ENCODE results near the gene SERPINI1.

Gene SERPINI1

DNA sequence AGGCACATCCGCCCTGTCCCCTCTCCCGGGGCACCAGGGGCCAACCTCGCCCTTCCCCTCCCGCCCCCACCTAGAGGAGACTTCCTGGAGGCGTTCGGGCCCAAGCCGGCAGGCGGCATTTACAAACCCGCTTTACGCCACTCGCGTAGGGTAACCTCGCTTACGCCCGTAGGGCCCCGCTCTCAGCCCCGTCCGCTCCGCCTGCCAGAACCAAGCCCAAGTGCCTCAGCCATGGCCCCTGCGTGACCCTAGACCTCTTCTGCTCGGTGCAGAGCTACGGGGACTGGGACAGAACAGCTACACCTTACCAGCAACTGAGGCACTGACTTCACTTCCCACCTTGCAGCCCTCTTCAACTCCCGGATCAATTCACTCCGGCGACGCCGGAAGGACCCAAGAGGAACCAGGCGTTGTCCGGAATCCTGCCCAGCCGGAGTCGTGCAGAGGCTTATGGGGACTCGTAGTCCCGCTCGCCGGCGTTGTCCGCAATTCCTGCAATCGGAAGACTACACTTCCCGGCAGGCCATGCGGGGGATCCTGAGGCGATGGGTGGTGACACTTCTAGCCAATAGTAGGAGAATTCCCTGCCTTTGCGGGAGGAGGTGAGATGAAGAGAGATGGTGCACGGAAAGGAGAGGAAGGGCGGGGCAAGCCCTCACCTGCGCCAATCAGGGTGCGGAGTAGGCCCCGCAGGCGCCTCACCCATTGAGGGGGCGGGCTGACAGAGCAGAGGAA, 856 bp upstream of the SERPINI1 start, which contains the start of gene PDCD10:
Gene PDCD10, minus strand, starts transcription at position 395 of the 735 bp plus-strand sequence. CDS start 14,735 bp downstream, outside the sequence.
- peak; percentile 100 for DNase-seq (ENCODE audit: low spot score)

DNA sequence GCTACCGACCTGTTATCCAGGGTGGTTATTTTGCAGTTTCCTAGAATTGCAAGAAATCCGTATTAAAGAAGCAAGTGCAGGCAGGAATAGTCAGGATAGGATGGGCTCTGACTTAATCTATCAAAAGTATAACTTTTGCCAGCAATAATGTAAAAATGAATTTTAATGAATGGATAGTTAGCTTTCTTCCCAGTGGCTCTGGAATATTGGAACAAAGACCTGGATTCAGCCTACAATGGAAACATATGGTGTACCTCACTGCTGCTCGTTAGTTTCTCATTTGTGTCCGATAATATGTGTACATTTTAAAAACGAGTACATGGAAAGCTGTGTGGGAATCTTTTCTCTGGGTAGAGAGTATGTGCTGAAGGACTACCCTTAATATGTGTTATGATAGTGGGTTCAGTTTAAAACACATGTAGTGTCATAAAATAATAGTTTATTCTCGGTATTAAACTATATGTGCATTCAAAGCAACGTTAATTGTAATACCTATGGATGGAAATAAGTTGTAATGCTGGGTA, 805 bp downstream of the SERPINI1 start:
- DNase-seq (ENCODE audit: low spot score) = peak; percentile 26

GRCh38 chr3:167736997-167737396, 1.5 kb downstream of the SERPINI1 start:
- no peak for DNase-seq (ENCODE audit: low spot score)

DNA sequence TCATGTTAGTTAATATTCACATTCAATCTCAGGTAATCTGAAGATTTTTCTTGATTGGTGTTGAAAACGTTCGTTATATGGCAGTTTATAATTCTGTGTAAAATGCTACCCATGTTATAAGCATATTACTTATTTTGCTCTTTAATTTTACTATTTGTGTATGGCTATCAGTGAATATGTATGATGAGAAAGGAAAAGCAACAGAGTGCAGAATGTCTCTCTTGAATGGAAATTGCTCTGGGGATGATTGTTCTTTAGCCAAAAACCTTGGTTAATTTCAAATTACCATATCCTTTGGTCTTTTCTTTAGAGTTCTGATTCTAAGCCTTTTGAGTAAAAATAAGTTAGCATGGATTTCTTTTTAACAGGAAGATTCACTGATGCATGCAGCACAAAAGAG, 2.5 kb downstream of the SERPINI1 start:
- DNase-seq (ENCODE audit: low spot score) = no peak

DNA sequence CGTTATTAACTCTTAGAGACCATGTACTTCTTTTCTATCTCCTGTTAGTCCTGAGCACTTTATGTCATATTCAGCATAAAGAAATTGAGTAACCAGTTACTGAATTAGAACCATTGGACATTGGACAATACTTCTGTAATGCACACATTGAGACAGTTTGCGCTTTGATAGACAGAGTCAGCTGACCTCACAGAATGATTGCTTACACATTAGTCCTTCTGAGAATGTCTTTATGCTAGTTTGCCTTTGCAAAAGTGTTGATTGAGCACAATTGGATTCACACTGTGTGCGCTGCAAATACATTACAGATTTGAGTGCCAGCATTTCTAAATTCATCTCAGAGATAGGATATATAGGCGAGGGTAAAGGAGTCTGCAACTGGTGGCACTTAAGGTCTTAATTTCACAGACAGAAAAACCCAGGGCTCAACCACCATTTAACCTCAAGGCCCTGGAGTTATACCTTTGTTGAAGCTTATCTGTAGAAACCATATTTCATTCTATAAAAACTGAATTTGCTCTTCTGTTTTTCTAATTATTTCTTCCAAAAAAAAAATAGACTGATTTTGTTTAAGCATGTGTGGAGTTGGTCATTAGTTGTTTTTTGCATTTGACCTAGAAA, 3.8 kb downstream of the SERPINI1 start:
- no peak for DNase-seq (ENCODE audit: low spot score)

DNA sequence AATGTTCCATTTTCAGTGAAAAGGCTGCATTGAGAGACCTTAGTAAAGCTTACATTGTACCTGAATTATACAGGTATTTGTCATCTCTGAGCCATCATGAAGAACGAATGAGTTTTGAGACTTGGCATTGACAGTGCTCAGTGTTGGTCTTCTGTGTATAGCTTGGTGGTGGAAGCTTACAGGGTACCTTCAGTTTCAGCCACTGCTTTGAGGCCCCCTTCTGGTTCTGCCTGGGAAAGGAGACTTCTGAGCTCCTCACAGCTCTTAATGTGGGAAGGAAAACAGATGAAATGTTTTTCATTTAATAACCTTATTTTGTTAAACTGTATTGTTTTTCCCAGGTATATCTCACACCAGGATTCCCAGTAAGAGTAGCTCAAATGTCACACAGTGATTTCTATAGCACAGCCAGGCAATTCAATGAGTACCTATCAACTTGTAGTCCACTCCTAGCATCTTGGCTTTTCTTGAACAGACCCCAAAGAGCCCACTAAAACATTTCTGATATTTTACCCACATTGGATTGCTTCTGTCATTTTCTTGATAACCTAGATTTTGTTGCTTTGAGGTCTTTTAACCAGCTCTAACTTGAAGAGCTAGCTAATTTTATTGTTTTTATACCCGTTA, 5.6 kb downstream of the SERPINI1 start:
- DNase-seq (ENCODE audit: low spot score) = peak; percentile 79

DNA sequence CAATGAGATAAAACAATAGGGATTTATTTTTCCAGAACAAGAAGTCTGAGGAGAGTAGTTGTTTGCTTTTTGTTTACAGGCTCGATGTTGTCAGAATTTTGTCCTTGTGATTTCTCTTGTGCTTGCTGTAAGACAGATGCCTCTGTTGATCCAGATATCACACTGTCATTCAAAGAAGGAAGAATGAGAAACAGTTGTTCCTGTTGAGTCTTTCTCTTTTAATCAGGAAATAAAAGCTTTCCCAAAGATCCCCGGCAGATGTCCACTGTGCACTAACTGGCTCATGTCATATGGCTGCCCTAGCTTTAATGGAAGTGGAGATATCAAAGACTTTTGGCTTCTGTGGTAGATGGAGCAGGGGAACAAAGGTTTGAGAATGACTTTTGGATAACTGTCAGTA, 6.8 kb downstream of the SERPINI1 start:
- no peak for DNase-seq (ENCODE audit: low spot score)

DNA sequence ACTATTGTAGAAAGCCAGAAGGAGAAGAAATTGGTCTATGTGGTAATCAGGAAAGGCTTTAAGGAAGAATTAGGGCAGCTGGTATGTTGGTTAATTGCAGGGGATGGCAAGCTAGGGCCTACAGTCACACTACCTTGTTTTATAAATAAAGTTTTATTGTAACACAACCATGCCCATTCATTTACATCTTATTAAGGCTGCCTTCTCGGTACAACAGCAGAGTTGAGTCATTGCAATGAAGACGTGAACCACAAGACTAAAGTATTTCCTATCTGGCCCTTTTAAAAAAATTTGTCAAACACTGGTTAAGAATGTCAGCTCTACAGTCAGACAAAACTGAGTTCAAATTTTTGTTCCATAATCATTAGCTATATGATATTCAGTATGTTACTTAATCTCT, 8.3 kb downstream of the SERPINI1 start:
- DNase-seq (ENCODE audit: low spot score) = no peak

- no peak for DNase-seq (ENCODE audit: low spot score)
Observed at GRCh38 chr3:167749209-167749608, 13.7 kb downstream of the SERPINI1 start.

- no peak for DNase-seq (ENCODE audit: low spot score)
Observed at GRCh38 chr3:167749728-167750127, 14.2 kb downstream of the SERPINI1 start.

GRCh38 chr3:167750272-167750971, 14.9 kb downstream of the SERPINI1 start:
- peak; percentile 89 for DNase-seq (ENCODE audit: low spot score)

GRCh38 chr3:167754049-167754448, 18.5 kb downstream of the SERPINI1 start:
- DNase-seq (ENCODE audit: low spot score) = no peak

DNA sequence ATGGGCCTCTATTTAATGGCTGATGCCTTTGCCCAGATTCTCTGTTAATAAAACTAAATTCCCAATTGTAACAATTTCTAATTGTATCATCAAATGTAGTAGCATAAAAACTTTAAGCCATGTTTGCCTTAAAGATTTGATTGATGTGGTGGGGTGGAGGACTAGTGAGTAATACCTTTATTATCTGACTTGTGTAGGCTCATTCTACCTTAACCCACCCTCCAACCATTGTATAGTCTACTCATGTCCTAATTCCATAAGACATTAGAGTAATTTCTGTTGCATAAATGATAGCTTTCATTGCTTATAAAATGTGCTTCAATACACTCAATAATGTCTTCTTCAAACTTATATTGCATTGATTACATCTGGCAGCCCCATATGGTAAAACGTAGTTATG, 25.8 kb downstream of the SERPINI1 start:
- DNase-seq (ENCODE audit: low spot score) = no peak

DNA sequence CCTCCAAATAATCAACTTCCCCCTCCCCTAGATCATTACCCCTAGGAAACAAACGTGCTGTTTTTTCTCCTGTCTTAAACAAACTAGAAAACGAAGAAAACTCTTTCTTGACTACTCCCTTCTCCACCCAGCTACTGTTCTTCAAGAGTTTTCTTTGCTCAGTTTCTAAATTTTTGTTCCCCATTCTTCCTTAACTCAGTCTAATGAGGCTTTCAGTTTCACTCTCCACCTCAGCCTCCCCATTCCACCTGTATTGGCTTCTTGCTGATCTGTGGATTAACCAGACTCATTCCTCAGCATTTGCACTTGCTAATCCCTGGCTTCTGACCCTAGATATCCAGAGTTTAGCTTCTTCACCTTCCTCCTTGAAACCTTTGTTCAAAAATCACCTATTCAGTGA, 26.8 kb downstream of the SERPINI1 start:
- DNase-seq (ENCODE audit: low spot score) = no peak

DNA sequence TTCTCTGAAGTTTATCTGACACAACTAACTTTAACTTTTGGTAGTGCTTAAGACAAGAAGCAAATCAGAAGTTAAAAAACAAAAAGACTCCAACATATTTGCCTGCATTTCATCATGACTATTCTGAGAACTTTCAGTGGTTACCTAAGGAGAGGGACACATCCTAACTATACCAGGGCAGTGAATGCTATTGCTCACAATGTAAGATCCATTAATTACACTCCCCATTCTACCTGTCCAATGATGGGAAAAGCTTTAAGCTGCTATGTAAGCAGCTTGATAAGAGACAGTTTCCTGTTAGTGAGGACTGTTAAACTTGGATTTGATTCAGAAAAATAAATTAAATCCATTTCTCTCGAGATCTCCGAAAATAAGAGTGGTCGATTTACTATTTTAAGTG, 37.5 kb downstream of the SERPINI1 start:
- no peak for DNase-seq (ENCODE audit: low spot score)

DNA sequence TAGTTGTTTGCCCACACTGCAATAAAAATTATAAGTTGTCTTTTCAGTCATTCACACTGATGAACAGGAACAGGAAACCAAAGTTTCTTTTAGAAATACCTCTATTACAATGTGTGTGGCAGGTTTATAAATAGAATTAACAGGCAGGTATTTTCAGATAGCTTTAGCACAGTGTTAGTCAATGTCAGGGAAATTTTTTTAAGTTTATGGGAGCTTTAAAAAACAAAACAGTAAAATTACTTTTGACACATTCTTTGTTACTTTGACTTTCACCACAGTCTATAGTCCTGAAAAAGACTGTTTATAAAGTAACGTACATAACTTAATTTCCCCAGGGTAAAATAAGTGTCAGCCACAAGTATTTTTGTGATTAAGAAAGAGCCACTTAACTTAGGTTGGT, 38.1 kb downstream of the SERPINI1 start:
- DNase-seq (ENCODE audit: low spot score) = no peak

DNA sequence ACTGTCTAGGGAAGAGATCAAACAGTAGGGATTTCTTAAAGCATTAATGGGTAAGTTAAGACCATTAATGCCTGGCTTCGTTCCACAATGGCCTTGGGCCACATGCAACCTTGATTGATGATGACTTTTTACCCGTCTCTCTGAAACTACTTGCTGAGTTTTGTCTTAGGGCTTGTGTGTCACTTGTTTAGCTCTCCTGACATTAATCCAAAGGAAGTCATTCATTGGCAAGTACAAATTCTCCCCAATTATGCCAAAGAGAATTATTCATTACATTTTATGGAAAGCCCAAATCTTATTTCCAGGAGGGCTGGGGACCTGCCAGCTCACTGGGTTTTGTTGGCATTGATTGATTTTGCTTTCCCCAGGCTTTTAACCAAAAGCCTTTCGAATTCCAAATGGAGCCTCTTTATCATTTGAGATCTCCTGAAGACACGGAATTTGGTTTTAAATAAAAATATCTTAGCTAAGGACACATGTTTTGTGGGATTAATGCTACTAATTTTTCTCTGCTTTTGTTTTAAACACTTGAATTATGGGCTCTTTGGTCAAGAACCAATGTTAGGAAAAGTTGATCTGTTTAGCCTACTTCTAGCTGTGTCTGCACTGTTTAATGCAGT, 40.7 kb downstream of the SERPINI1 start:
- no peak for DNase-seq (ENCODE audit: low spot score)

DNA sequence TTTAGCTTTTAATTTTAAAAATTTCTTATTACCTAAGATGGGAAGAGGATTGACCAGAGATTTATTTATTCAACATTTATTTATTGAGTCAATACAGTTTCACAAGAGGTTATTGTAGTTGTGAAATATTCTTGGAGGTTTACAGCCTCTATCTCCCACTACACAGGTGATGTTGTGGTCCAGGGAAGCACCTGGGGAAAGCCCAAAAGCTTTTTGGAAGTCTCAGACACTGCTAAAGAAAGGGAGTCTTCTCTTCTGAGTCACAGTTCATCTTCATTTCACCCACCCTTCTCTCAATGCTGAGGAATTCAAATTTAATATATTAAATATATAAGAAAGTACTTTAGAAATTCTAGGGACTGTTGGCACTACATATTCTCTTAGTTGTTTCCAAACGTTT, 41.8 kb downstream of the SERPINI1 start:
- DNase-seq (ENCODE audit: low spot score) = no peak

GRCh38 chr3:167780214-167780883, 44.8 kb downstream of the SERPINI1 start:
- DNase-seq (ENCODE audit: low spot score) = no peak

- no peak for DNase-seq (ENCODE audit: low spot score)
Observed at GRCh38 chr3:167783781-167784180, 48.3 kb downstream of the SERPINI1 start.

DNA sequence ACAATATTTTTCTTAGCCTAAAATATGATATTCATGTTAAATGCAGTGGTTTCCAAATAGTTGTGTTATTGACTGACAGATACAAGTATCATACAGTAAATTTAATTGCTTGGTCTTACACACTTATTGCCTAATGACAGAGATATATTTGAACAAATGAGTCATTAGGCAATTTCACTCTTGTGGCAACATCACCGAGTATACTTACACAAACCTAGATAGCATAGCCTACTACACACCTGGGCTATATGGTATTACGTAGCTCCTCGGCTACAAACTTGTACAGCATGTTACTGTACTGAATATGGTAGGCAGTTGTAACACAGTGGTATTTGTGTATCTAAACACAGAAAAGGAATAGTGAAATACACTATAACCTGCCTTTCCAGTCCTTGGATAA, 50.3 kb downstream of the SERPINI1 start:
- no peak for DNase-seq (ENCODE audit: low spot score)

Data from NAMALWA (cell line).